ENCODE measurements around the gene ESRRG. TPM values are rescaled to one million over a fixed set of nuclear protein-coding genes. Genes with fewer than 3 reads are reported as not detected.

ESRRG gene
- total RNA-seq: 1 to 10 TPM in 3 of 4 donors, not detected in 1; 1.9 to 6.8 (median 3.2) TPM

DNA sequence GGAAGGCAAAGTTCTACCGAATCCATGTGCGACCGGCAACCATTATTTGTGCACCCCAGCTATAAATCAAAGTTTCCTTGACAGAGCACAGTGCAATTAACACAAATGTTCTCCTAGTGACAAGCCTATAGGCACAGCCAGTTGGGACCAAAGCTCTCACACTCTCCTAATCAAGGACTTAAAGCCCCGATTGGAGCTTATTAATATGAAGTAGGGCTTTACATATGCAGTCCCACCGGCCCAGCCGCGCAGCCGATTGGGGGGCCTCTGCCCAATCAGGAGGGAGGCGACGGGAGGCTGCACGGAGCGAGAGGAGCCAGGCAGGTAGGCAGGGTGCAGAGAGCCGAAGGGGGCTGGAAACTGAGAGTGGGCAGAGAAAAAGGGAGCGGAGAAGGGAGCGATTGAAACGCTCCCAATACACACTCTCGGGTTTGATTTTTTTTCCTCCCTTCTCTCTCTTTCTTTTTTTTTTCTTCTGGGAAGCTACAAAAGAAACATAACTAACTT is at the start of gene ESRRG:
Gene ESRRG, minus strand, starts transcription at position 156 of the 507 bp plus-strand sequence. Its CDS starts 130 bp downstream, at position 26.
- H3K36me3 ChIP-seq: no peaks in the 10 kb centered on the region
- peak within 1 kb of the TSS; percentile 42 to 54 for H3K4me3 ChIP-seq
- peaks cover 0 to 17% (median 3%) of the 10 kb centered on the region in 3 donors for H3K4me1 ChIP-seq
- WGBS, 2 donors (ENCODE audit: low coverage in 1 of 2): 0 to 3% methylated on average over 3 to 12 of the region's 17 CpGs
- H3K27me3 ChIP-seq: no peaks in the 10 kb centered on the region
- TF ChIP-seq EP300 (IDR thresholded peaks at IDR 0.05): no peak
- TF ChIP-seq, protein P1, sequence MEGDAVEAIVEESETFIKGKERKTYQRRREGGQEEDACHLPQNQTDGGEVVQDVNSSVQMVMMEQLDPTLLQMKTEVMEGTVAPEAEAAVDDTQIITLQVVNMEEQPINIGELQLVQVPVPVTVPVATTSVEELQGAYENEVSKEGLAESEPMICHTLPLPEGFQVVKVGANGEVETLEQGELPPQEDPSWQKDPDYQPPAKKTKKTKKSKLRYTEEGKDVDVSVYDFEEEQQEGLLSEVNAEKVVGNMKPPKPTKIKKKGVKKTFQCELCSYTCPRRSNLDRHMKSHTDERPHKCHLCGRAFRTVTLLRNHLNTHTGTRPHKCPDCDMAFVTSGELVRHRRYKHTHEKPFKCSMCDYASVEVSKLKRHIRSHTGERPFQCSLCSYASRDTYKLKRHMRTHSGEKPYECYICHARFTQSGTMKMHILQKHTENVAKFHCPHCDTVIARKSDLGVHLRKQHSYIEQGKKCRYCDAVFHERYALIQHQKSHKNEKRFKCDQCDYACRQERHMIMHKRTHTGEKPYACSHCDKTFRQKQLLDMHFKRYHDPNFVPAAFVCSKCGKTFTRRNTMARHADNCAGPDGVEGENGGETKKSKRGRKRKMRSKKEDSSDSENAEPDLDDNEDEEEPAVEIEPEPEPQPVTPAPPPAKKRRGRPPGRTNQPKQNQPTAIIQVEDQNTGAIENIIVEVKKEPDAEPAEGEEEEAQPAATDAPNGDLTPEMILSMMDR (IDR thresholded peaks at IDR 0.05): no peak
- TF ChIP-seq POLR2A (IDR thresholded peaks at IDR 0.05): no peak
- TF ChIP-seq POLR2AphosphoS5 (IDR thresholded peaks at IDR 0.05): no peak
- peak; percentile 43 for ATAC-seq
- no peaks in the 10 kb centered on the region for H3K9me3 ChIP-seq
- peak within 1 kb of the TSS in 3 of 4 donors; percentile 25 to 68 (median 40) for H3K27ac ChIP-seq

- Histone ChIP-seq H3K27ac (no peak overlapping the region), H3K4me1 (peaks cover 0 to 5% (median 4%) of the 10 kb centered on the region in 3 donors), H3K4me3 (no peak overlapping the region), H3K27me3 (no peaks in the 10 kb centered on the region), H3K36me3 (no peaks in the 10 kb centered on the region), H3K9me3 (no peaks in the 10 kb centered on the region)
- no peak for ATAC-seq
- 65 to 77% methylated on average over 3 to 4 of the region's 4 CpGs for WGBS, 2 donors (ENCODE audit: low coverage in 1 of 2)
- no peak for TF ChIP-seq EP300 (IDR thresholded peaks at IDR 0.05)
- TF ChIP-seq POLR2A (IDR thresholded peaks at IDR 0.05): no peak
- TF ChIP-seq POLR2AphosphoS5 (IDR thresholded peaks at IDR 0.05): no peak
- TF ChIP-seq, protein P1 (IDR thresholded peaks at IDR 0.05): no peak
These were observed 48.7 kb upstream of the ESRRG start for GRCh38 chr1:216771922-216772321.

GRCh38 chr1:216766633-216767327 is 43.6 kb upstream of the ESRRG start:
- H3K9me3 ChIP-seq: no peaks in the 10 kb centered on the region
- H3K4me1 ChIP-seq: peaks cover 4 to 20% (median 8%) of the 10 kb centered on the region in 3 donors
- H3K27ac ChIP-seq: peak overlapping the region; percentile 80 to 97 (median 88)
- no peaks in the 10 kb centered on the region for H3K27me3 ChIP-seq
- no peak for ATAC-seq
- no peaks in the 10 kb centered on the region for H3K36me3 ChIP-seq
- 38 to 60% methylated on average over 3 of the region's 3 CpGs for WGBS, 2 donors (ENCODE audit: low coverage in 1 of 2)
- H3K4me3 ChIP-seq: no peak overlapping the region
- TF ChIP-seq EP300 (IDR thresholded peaks at IDR 0.05) (no peak), POLR2AphosphoS5 (IDR thresholded peaks at IDR 0.05) (no peak), POLR2A (IDR thresholded peaks at IDR 0.05) (no peak)
- TF ChIP-seq, protein P1 (IDR thresholded peaks at IDR 0.05): no peak

DNA sequence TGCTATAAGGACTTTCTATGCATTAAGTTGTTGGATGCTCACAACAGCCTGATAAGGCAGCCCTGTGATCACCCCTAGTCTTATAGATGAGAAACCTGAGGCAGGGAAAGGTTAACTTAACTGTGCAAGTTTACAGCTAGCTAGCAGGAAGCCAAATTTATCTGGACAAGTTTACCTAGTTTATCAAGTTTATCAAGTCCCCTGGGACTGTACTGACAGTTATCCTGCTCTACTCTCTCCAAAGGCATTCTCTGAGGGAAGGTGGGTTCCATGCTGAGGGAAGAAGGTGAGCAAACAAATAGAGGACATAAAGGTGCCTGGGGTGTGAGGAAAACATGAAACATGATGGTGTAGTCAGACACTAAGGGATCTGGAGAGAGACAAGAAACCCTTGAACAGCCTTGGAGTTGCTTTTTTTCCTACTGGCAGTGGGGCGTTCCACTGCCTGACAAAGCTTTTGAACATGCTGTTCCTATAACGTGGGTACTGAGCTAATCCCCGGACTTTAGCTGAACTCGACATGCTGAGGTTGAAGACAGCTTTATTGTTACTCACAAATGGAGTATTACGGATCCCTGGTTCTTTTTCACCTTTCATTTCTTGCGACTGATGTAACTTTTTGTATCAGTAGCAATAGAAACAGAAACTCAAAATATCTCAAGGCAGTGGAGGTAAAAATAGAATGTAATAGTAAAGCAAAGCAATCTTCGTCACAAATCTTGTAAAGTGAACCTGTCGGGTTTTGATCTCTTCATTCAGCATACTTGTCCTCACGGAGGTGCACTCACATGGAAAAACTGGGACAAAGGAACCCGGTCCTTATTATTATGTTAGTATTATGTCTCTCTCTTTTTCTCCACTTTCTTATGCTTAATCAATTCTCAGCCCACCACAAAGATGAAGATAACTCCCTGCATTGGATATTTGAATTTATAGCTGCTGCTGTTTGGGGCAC is 42.4 kb upstream of the ESRRG start:
- Histone ChIP-seq H3K36me3 (no peaks in the 10 kb centered on the region), H3K4me3 (peak overlapping the region; percentile 27 to 28), H3K9me3 (no peaks in the 10 kb centered on the region), H3K4me1 (peaks cover 4 to 20% (median 8%) of the 10 kb centered on the region in 3 donors), H3K27me3 (no peaks in the 10 kb centered on the region), H3K27ac (peak overlapping the region; percentile 80 to 97 (median 88))
- peak; percentile 48 for TF ChIP-seq POLR2AphosphoS5 (IDR thresholded peaks at IDR 0.05)
- TF ChIP-seq, protein P1 (IDR thresholded peaks at IDR 0.05): no peak
- ATAC-seq: peak; percentile 89
- 13 to 34% methylated on average over 8 to 10 of the region's 10 CpGs for WGBS, 2 donors (ENCODE audit: low coverage in 1 of 2)
